Lower lobe of right lung (tissue), 2 donors: Measurements from ENCODE around the gene COPA. TPM values are rescaled to one million over a fixed set of nuclear protein-coding genes. Genes with fewer than 3 reads are reported as not detected.
A peak's percentile ranks its signal among the peaks of the same experiment; 100 is the strongest.

Experiments used
- ATAC-seq, 2 donors: fragments of 200-7000 bp; cut with Tn5 transposase; one replicate each; pipeline ENCODE4 v1.9.1; 2020 to 2022; ENCODE audit warnings: mild to moderate bottlenecking in 2 of 2, moderate library complexity in 2 of 2
- DNase-seq: peaks from one replicate; pipeline ENCODE4 v3.0.0-alpha.2; 2020
- H3K27ac ChIP-seq: fragments of 200-600 bp; one replicate; pipeline ENCODE4 v1.8.0; 2022
- H3K27me3 ChIP-seq: fragments of 200-600 bp; one replicate; pipeline ENCODE4 v1.8.0; 2022; ENCODE audit warnings: low read depth
- H3K36me3 ChIP-seq: fragments of 200-600 bp; one replicate; pipeline ENCODE4 v1.8.0; 2022; ENCODE audit warnings: mild to moderate bottlenecking
- H3K4me1 ChIP-seq: fragments of 200-600 bp; one replicate; pipeline ENCODE4 v1.8.0; 2022
- H3K4me3 ChIP-seq: fragments of 200-600 bp; one replicate; pipeline ENCODE4 v1.8.0; 2022; ENCODE audit warnings: mild to moderate bottlenecking
- H3K9me3 ChIP-seq: fragments of 200-600 bp; one replicate; pipeline ENCODE4 v1.8.0; 2022
- intact Hi-C: fragments of 100-400 bp; cut with DNase I; formaldehyde crosslinking; loops from one replicate; pipeline ENCODE4 v1.11.0; 2022
- total RNA-seq: library from RNA; stranded (reverse); fragmentation: NEBNext Ultra II Directional; extraction: Animal tissue kit (Norgen Biotek cat#: 25700); gene quantifications from one replicate; pipeline ENCODE4 v1.2.1, GENCODE V29; 2021
- TF ChIP-seq, protein P1 (sequence below): fragments of 200-600 bp; IDR thresholded peaks from one replicate; pipeline ENCODE4 v1.8.0; 2022; ENCODE audit warnings: antibody characterized with exemption, mild to moderate bottlenecking
- donor health status: DM: no; HTN: yes; CAD: no; lungs with severe emphysema.

COPA gene
- total RNA-seq, 1 donor from 2014 or later = 136 TPM

- H3K36me3 ChIP-seq = peaks cover 48% of the 10 kb centered on the region
- TF ChIP-seq, protein P1, sequence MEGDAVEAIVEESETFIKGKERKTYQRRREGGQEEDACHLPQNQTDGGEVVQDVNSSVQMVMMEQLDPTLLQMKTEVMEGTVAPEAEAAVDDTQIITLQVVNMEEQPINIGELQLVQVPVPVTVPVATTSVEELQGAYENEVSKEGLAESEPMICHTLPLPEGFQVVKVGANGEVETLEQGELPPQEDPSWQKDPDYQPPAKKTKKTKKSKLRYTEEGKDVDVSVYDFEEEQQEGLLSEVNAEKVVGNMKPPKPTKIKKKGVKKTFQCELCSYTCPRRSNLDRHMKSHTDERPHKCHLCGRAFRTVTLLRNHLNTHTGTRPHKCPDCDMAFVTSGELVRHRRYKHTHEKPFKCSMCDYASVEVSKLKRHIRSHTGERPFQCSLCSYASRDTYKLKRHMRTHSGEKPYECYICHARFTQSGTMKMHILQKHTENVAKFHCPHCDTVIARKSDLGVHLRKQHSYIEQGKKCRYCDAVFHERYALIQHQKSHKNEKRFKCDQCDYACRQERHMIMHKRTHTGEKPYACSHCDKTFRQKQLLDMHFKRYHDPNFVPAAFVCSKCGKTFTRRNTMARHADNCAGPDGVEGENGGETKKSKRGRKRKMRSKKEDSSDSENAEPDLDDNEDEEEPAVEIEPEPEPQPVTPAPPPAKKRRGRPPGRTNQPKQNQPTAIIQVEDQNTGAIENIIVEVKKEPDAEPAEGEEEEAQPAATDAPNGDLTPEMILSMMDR = no peak
- peak overlapping the region; percentile 88 for H3K4me3 ChIP-seq
- intact Hi-C loops = no loop called here
- no peaks in the 10 kb centered on the region for H3K27me3 ChIP-seq
- no peaks in the 10 kb centered on the region for H3K9me3 ChIP-seq
- DNase-seq (no peak), ATAC-seq (no peak)
- peaks cover 48% of the 10 kb centered on the region for H3K4me1 ChIP-seq
- H3K27ac ChIP-seq = no peak overlapping the region
Observed at GRCh38 chr1:160344241-160344640, 1.2 kb upstream of the COPA start.

DNA sequence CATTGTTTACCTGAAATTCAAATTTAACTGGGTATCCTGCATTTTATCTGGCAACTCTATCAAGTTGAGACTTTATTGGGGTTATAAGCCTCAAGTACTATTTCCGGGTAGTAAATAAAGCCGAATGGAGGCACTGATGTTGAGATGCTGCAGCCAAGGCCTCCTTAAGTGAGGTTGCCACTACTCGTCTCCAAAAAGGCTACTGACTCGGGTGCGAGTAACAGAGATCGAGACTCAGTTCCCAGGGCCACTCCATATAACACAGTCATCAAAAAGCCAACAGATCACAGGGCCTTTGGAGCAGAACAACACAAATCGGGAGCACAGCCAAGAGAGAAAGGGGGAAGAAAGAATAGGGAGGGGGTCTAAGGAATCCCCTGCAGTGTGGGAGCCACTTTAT, 524 bp downstream of the COPA start:
- Histone ChIP-seq H3K27ac (peak overlapping the region; percentile 94), H3K27me3 (no peaks in the 10 kb centered on the region), H3K4me3 (peak overlapping the region; percentile 88), H3K4me1 (peaks cover 51% of the 10 kb centered on the region), H3K36me3 (peaks cover 48% of the 10 kb centered on the region), H3K9me3 (no peaks in the 10 kb centered on the region)
- ATAC-seq = peak in 1 of 2 donors; percentile 34
- TF ChIP-seq, protein P1 = no peak
- intact Hi-C loops = no loop called here
- no peak for DNase-seq

- TF ChIP-seq, protein P1 = no peak
- H3K27ac ChIP-seq = no peak overlapping the region
- intact Hi-C loops = no loop called here
- peaks cover 47% of the 10 kb centered on the region for H3K4me1 ChIP-seq
- H3K27me3 ChIP-seq = no peaks in the 10 kb centered on the region
- no peak for DNase-seq
- ATAC-seq = no peak
- H3K9me3 ChIP-seq = no peaks in the 10 kb centered on the region
- H3K36me3 ChIP-seq = peaks cover 52% of the 10 kb centered on the region
- no peak overlapping the region for H3K4me3 ChIP-seq
Observed at GRCh38 chr1:160340866-160341265, 2.2 kb downstream of the COPA start.

DNA sequence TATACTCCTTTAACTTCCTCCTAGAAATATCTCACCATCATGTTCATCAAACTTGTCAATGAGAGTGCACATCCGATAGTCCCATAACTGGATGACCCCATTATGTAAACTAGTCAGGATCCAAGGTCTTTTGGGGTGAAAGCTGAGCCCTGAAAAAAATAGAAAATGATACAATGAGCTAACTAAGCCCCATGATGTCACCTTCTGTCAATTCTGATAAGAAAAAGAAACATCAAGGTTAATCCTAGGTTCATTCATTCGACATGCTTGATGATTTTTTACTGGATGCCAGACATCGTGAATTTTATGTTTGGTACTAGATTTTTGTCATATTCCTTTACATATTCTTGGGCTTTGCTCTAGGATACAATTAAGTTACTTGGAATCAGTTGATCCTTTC, 2.9 kb downstream of the COPA start:
- ATAC-seq (no peak), DNase-seq (no peak)
- intact Hi-C loops = no loop called here
- no peaks in the 10 kb centered on the region for H3K27me3 ChIP-seq
- H3K9me3 ChIP-seq = no peaks in the 10 kb centered on the region
- H3K27ac ChIP-seq = no peak overlapping the region
- H3K4me3 ChIP-seq = no peak overlapping the region
- H3K36me3 ChIP-seq = peaks cover 52% of the 10 kb centered on the region
- peaks cover 43% of the 10 kb centered on the region for H3K4me1 ChIP-seq
- TF ChIP-seq, protein P1 = no peak

GRCh38 chr1:160338580-160338979, 4.5 kb downstream of the COPA start:
- TF ChIP-seq, protein P1 = no peak
- H3K36me3 ChIP-seq = peaks cover 65% of the 10 kb centered on the region
- H3K27ac ChIP-seq = no peak overlapping the region
- DNase-seq (no peak), ATAC-seq (peak in 1 of 2 donors; percentile 26)
- H3K4me3 ChIP-seq = no peak overlapping the region
- H3K9me3 ChIP-seq = no peaks in the 10 kb centered on the region
- intact Hi-C loops = no loop called here
- peaks cover 34% of the 10 kb centered on the region for H3K4me1 ChIP-seq
- H3K27me3 ChIP-seq = no peaks in the 10 kb centered on the region

- DNase-seq = no peak
- TF ChIP-seq, protein P1 = no peak
- no peaks in the 10 kb centered on the region for H3K27me3 ChIP-seq
- no peaks in the 10 kb centered on the region for H3K9me3 ChIP-seq
- no peak overlapping the region for H3K4me3 ChIP-seq
- intact Hi-C loops = no loop called here
- no peak for ATAC-seq
- H3K4me1 ChIP-seq = no peaks in the 10 kb centered on the region
- H3K27ac ChIP-seq = no peak overlapping the region
- peaks cover 100% of the 10 kb centered on the region for H3K36me3 ChIP-seq
Observed at GRCh38 chr1:160332516-160332915, 10.5 kb downstream of the COPA start.
